H1 (cell line): ENCODE measurements around the gene SLC2A10.

Source experiments
- CHD2 ChIP-seq: IDR thresholded peaks from 2 replicates; pipeline ENCODE4 v1.6.1; 2012; ENCODE audit warnings: low read length, improper control_type of control experiment
- CTCF ChIP-seq, 3 experiments: IDR thresholded peaks; 1 replicate in 2 of 3; 2 replicates in 1 of 3; pipeline versions ENCODE4 v1.5.1 to v1.6.1; 2011; ENCODE audit warnings: low read length in 3 of 3, mild to moderate bottlenecking in 3 of 3, inconsistent platforms in 2 of 3, low read depth in 1 of 3, moderate library complexity in 1 of 3; ENCODE audit not compliant: insufficient read depth in 1 of 3; ENCODE audit errors: control extremely low read depth in 1 of 3
- EP300 ChIP-seq, 2 experiments: IDR thresholded peaks; 1 replicate in 1 of 2; 2 replicates in 1 of 2; pipeline ENCODE4 v1.6.1; 2011 to 2012; ENCODE audit warnings: low read depth in 2 of 2, low read length in 2 of 2, mild to moderate bottlenecking in 2 of 2, borderline replicate concordance in 1 of 2, inconsistent platforms in 1 of 2, moderate library complexity in 1 of 2
- EZH2 ChIP-seq: fragments of 200-600 bp; sonication (generic); IDR thresholded peaks from 2 replicates; pipeline ENCODE4 v1.7.1; 2012; ENCODE audit warnings: low read depth, mild to moderate bottlenecking, moderate library complexity, low read length, inconsistent platforms; ENCODE audit not compliant: severe bottlenecking
- FOSL1 ChIP-seq: IDR thresholded peaks from 2 replicates; pipeline ENCODE4 v1.6.1; 2011; ENCODE audit warnings: mild to moderate bottlenecking, low read depth, low read length, moderate library complexity; ENCODE audit not compliant: insufficient read depth
- MAFK ChIP-seq: IDR thresholded peaks from 2 replicates; pipeline ENCODE4 v1.6.1; 2012; ENCODE audit warnings: low read depth, mild to moderate bottlenecking, improper control_type of control experiment, low read length
- POLR2AphosphoS5 ChIP-seq: IDR thresholded peaks from 2 replicates; pipeline ENCODE4 v1.6.1; 2011; ENCODE audit warnings: low read depth, low read length
- RAD21 ChIP-seq, 2 experiments: IDR thresholded peaks in 1 of 2; conservative IDR thresholded peaks in 1 of 2; 2 replicates each; pipeline ENCODE4 v1.6.1; 2011; ENCODE audit warnings: low read depth in 2 of 2, low read length in 2 of 2, improper control_type of control experiment in 1 of 2, inconsistent platforms in 1 of 2, mild to moderate bottlenecking in 1 of 2, moderate library complexity in 1 of 2

- no peak for TF ChIP-seq EP300 (IDR thresholded peaks at IDR 0.05; ENCODE audit: borderline replicate concordance in 1 of 2, low read depth in 2 of 2, low read length in 2 of 2)
- no peak for TF ChIP-seq FOSL1
- TF ChIP-seq CTCF (IDR thresholded peaks at IDR 0.05; ENCODE audit: control extremely low read depth in 1 of 3, insufficient read depth in 1 of 3, low read depth in 1 of 3, low read length in 3 of 3) = no peak
- no peak for TF ChIP-seq CHD2
- no peak for TF ChIP-seq MAFK
- TF ChIP-seq EZH2 = no peak
- no peak for TF ChIP-seq RAD21 (IDR thresholded peaks at IDR 0.05 in 1 of 2, conservative IDR thresholded peaks at IDR 0.05 in 1 of 2; ENCODE audit: low read depth in 2 of 2, low read length in 2 of 2)
- no peak for TF ChIP-seq POLR2AphosphoS5
Observed at GRCh38 chr20:46717818-46718541, 8.5 kb downstream of the SLC2A10 start.
